Measurements from ENCODE around the gene UQCC3. TPM values are rescaled to one million over a fixed set of nuclear protein-coding genes. Genes with fewer than 3 reads are reported as not detected.

UQCC3 gene
- total and polyA plus RNA-seq, 9 of the 15 experiments (the other 6 are each of a cell fraction or from before 2014, with no cell fraction given) = 3.3 to 44.3 (median 8.0) TPM

DNA sequence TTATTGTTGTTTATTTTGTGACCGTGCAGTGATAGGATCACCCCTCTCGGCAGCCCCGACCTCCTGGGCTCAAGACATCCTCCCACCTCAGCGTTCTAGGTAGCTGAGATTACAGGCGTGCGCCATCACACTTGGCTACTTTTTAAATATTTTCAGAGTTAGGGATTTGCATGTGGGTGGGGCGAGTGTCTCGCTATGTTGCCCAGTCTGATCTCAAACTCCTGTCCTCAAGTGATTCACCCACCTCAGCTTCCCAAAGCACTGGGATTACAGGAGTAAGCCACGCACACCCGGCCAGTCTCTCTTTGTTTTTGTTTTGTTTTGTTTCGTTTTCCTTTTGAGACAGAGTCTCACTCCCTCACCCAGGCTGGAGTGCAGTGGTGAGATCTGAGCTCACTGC is 17.2 kb upstream of the UQCC3 start:
- WGBS (ENCODE audit: insufficient coverage, low coverage, missing lambda C conversion rate) = 73% methylated on average over 11 of the region's 11 CpGs

More for the DNA sequence above, 17.2 kb upstream of the UQCC3 start:
- ChIA-PET POLR2A (interaction anchor here (1.5 to 5.3 kb wide), 4 partner anchors 13 to 73 kb away, joined by 4 to 161 read pairs (median 6); partner anchors contain the start of genes C11orf98, CSKMT, HNRNPUL2 and LBHD1), CTCF (ENCODE audit: low intra/inter-chr PET ratio) (no interaction called here)
- Histone ChIP-seq H3K9me1 (ENCODE audit: control insufficient read depth, insufficient read depth, low read length) (no peaks in the 10 kb centered on the region), H3K4me3 (no peak overlapping the region), H3K4me1 (replicated peaks in 1 of 2; ENCODE audit: control insufficient read depth in 2 of 2, insufficient read depth in 2 of 2, low read length in 2 of 2) (peaks cover 10 to 28% of the 10 kb centered on the region in 2 experiments; a peak in 4 of 5 replicates), H3K4me2 (ENCODE audit: insufficient read depth, low read length) (0 out of 2 replicates have a peak overlapping the region, but pooled peaks have one; percentile 13), H3K36me3 (ENCODE audit: control insufficient read depth, insufficient read depth, low read length) (peaks cover 15% of the 10 kb centered on the region; the same call in 2 of the 3 replicates), H3K27me3 (ENCODE audit: control insufficient read depth in 2 of 2, insufficient read depth in 2 of 2, low read length in 2 of 2) (no peaks in the 10 kb centered on the region), H2AFZ (ENCODE audit: low read depth, low read length) (peak overlapping the region; percentile 54), H3K27ac (ENCODE audit: extremely low read depth, low read depth, low read length) (no peak overlapping the region), H3K9ac (ENCODE audit: insufficient read depth in 1 of 2, low read depth in 2 of 2, low read length in 2 of 2) (peak overlapping the region in 1 of 2 experiments; percentile 70; a peak in 1 of 4 replicates), H3K9me3 (replicated peaks; ENCODE audit: control insufficient read depth, insufficient read depth, low read depth, low read length) (no peaks in the 10 kb centered on the region), H3K79me2 (ENCODE audit: control insufficient read depth, insufficient read depth, low read length) (peaks cover 27% of the 10 kb centered on the region), H4K20me1 (replicated peaks; ENCODE audit: control insufficient read depth, insufficient read depth, low read length) (no peaks in the 10 kb centered on the region)
- in situ Hi-C loops (cut with MboI) = no loop called here
- no peak for DNase-seq (ENCODE audit: extremely low read depth in 1 of 4, low spot score in 3 of 4)
- FAIRE-seq = no peak
- no peak for ATAC-seq
- BruUV-seq (replicated peaks) = no TSS peak
- intact Hi-C loops (cut with micrococcal nuclease) = no loop called here
- TF ChIP-seq MYNN (IDR thresholded peaks at IDR 0.05) (no peak), MYNN (CRISPR knock-in tag; IDR thresholded peaks at IDR 0.05) (no peak), THAP12 (CRISPR knock-in tag; IDR thresholded peaks at IDR 0.05) (no peak), PHF8 (IDR thresholded peaks at IDR 0.05; ENCODE audit: borderline replicate concordance, low read length) (no peak), NRF1 (conservative IDR thresholded peaks at IDR 0.05 in 1 of 2, IDR thresholded peaks at IDR 0.05 in 1 of 2) (no peak), KDM4B (IDR thresholded peaks at IDR 0.05; ENCODE audit: borderline replicate concordance in 2 of 2, low read depth in 1 of 2) (no peak), ZNF121 (CRISPR knock-in tag; conservative IDR thresholded peaks at IDR 0.05) (peak; percentile 63), PRPF4 (IDR thresholded peaks at IDR 0.05; ENCODE audit: insufficient read depth, low read depth, low read length, poor library complexity, severe bottlenecking) (no peak)
